Mesenchymal stem cell (in vitro differentiated cells and primary cell): ENCODE data around the gene TMEM267.
A peak's percentile ranks its signal among the peaks of the same experiment; 100 is the strongest.

Experiments
- DNase-seq: peaks from one replicate; pipeline ENCODE4 v3.0.0-alpha.2; 2013
- H2AFZ ChIP-seq: one replicate; pipeline ENCODE4 v1.6.1; 2013; ENCODE audit warnings: low read depth, mild to moderate bottlenecking, control low read depth, inconsistent platforms, low read length, moderate library complexity
- H2AK5ac ChIP-seq: 2 replicates; pipeline ENCODE4 v1.6.1; 2013; ENCODE audit warnings: low read length, moderate library complexity, mild to moderate bottlenecking, inconsistent platforms; ENCODE audit not compliant: severe bottlenecking
- H2BK120ac ChIP-seq: one replicate; pipeline ENCODE4 v1.6.1; 2013; ENCODE audit warnings: low read depth, mild to moderate bottlenecking, inconsistent platforms, low read length, moderate library complexity
- H2BK12ac ChIP-seq, 2 experiments: one replicate each; pipeline ENCODE4 v1.6.1; 2013; ENCODE audit warnings: inconsistent platforms in 2 of 2, low read length in 2 of 2, mild to moderate bottlenecking in 2 of 2, moderate library complexity in 2 of 2, control low read depth in 1 of 2
- H2BK15ac ChIP-seq: one replicate; pipeline ENCODE4 v1.6.1; 2013; ENCODE audit warnings: mild to moderate bottlenecking, low read depth, inconsistent platforms; ENCODE audit not compliant: poor library complexity, severe bottlenecking
- H2BK5ac ChIP-seq: 2 replicates; pipeline ENCODE4 v1.6.1; 2013; ENCODE audit warnings: low read depth, mild to moderate bottlenecking, low read length, control low read depth, inconsistent platforms; ENCODE audit not compliant: poor library complexity, severe bottlenecking
- H3K14ac ChIP-seq, 2 experiments: one replicate each; pipeline ENCODE4 v1.6.1; 2013; ENCODE audit warnings: inconsistent platforms in 2 of 2, low read length in 2 of 2, control low read depth in 1 of 2, mild to moderate bottlenecking in 1 of 2, moderate library complexity in 1 of 2
- H3K18ac ChIP-seq, 2 experiments: one replicate each; pipeline ENCODE4 v1.6.1; 2013; ENCODE audit warnings: inconsistent platforms in 2 of 2, low read length in 2 of 2, control low read depth in 1 of 2, low read depth in 1 of 2, mild to moderate bottlenecking in 1 of 2
- H3K23ac ChIP-seq, 2 experiments: one replicate each; pipeline ENCODE4 v1.6.1; 2013; ENCODE audit warnings: inconsistent platforms in 2 of 2, low read length in 2 of 2, mild to moderate bottlenecking in 2 of 2, moderate library complexity in 2 of 2, control low read depth in 1 of 2
- H3K27ac ChIP-seq: 2 replicates; pipeline ENCODE4 v1.5.1; 2013; ENCODE audit warnings: mild to moderate bottlenecking, moderate library complexity, low read length, control low read depth, inconsistent platforms; ENCODE audit not compliant: poor library complexity, severe bottlenecking
- H3K27me3 ChIP-seq, 2 experiments: 2 replicates each; pipeline versions ENCODE4 v1.6.1 to v1.7.0; 2013; ENCODE audit warnings: low read length in 2 of 2, mild to moderate bottlenecking in 2 of 2, moderate library complexity in 2 of 2, control low read depth in 1 of 2, inconsistent platforms in 1 of 2; ENCODE audit not compliant: control insufficient read depth in 1 of 2, insufficient read depth in 1 of 2
- H3K36me3 ChIP-seq, 2 experiments: 2 replicates each; pipeline versions ENCODE4 v1.6.1 to v1.7.0; 2013; ENCODE audit warnings: low read length in 2 of 2, control low read depth in 1 of 2, inconsistent platforms in 1 of 2, low read depth in 1 of 2, mild to moderate bottlenecking in 1 of 2; ENCODE audit not compliant: insufficient read depth in 2 of 2, control insufficient read depth in 1 of 2
- H3K4ac ChIP-seq, 2 experiments: one replicate each; pipeline ENCODE4 v1.6.1; 2013; ENCODE audit warnings: inconsistent platforms in 2 of 2, low read length in 2 of 2, mild to moderate bottlenecking in 2 of 2, moderate library complexity in 2 of 2, control low read depth in 1 of 2, low read depth in 1 of 2
- H3K4me1 ChIP-seq: 2 replicates; pipeline ENCODE4 v1.6.1; 2013; ENCODE audit warnings: low read depth, low read length, control low read depth; ENCODE audit not compliant: control insufficient read depth, insufficient read depth
- H3K4me2 ChIP-seq: 2 replicates; pipeline ENCODE4 v1.6.1; 2013; ENCODE audit warnings: low read length, mild to moderate bottlenecking, inconsistent platforms; ENCODE audit not compliant: poor library complexity, severe bottlenecking
- H3K4me3 ChIP-seq, 2 experiments: 2 replicates each; pipeline versions ENCODE4 v1.5.1 to v1.7.0; 2013; ENCODE audit warnings: low read length in 2 of 2, mild to moderate bottlenecking in 2 of 2, control low read depth in 1 of 2, low read depth in 1 of 2; ENCODE audit not compliant: insufficient read depth in 1 of 2
- H3K79me1 ChIP-seq: replicated peaks from 2 replicates; pipeline ENCODE4 v1.6.1; 2013; ENCODE audit warnings: mild to moderate bottlenecking, control low read depth, low read length, inconsistent platforms; ENCODE audit not compliant: poor library complexity, severe bottlenecking
- H3K9ac ChIP-seq: 2 replicates; pipeline ENCODE4 v1.7.0; 2013; ENCODE audit warnings: mild to moderate bottlenecking, low read length, moderate library complexity
- H3K9me3 ChIP-seq: 2 replicates; pipeline ENCODE4 v1.7.0; 2013; ENCODE audit warnings: mild to moderate bottlenecking, low read length; ENCODE audit not compliant: control insufficient read depth
- H4K8ac ChIP-seq: one replicate; pipeline ENCODE4 v1.6.1; 2013; ENCODE audit warnings: inconsistent platforms, mild to moderate bottlenecking, low read length, moderate library complexity
- H4K91ac ChIP-seq: one replicate; pipeline ENCODE4 v1.6.1; 2013; ENCODE audit warnings: mild to moderate bottlenecking, low read length, inconsistent platforms
- WGBS: methylation state at CpG from one replicate; pipeline ENCODE4 v1.1.7; 2013; ENCODE audit warnings: mixed read lengths; 5-methylcytosine and 5-hydroxymethylcytosine counted together

Gene TMEM267

GRCh38 chr5:43413966-43414365 is 69.7 kb downstream of the TMEM267 start:
- Histone ChIP-seq H2AFZ (no peak overlapping the region), H3K9me3 (no peaks in the 10 kb centered on the region), H3K27me3 (no peaks in the 10 kb centered on the region), H3K4me2 (no peak overlapping the region), H3K79me1 (no peaks in the 10 kb centered on the region), H3K4me1 (peaks cover 2% of the 10 kb centered on the region), H3K18ac (no peak overlapping the region), H3K4me3 (no peak overlapping the region), H3K27ac (no peak overlapping the region), H3K23ac (no peak overlapping the region), H3K4ac (no peak overlapping the region), H3K9ac (no peak overlapping the region), H2BK5ac (no peak overlapping the region), H2BK120ac (no peak overlapping the region), H2BK15ac (no peak overlapping the region), H2AK5ac (no peak overlapping the region), H3K14ac (no peak overlapping the region), H2BK12ac (no peak overlapping the region), H4K8ac (no peak overlapping the region), H3K36me3 (no peaks in the 10 kb centered on the region), H4K91ac (no peak overlapping the region)
- no peak for DNase-seq
- WGBS, result 94% methylated on average over 2 of the region's 2 CpGs

GRCh38 chr5:43412644-43413043 is 71.0 kb downstream of the TMEM267 start:
- DNase-seq, result no peak
- Histone ChIP-seq H3K27ac (no peak overlapping the region), H2BK120ac (no peak overlapping the region), H4K8ac (no peak overlapping the region), H3K4me1 (peaks cover 2% of the 10 kb centered on the region), H3K4me2 (no peak overlapping the region), H2AK5ac (no peak overlapping the region), H3K36me3 (no peaks in the 10 kb centered on the region), H3K4me3 (no peak overlapping the region), H2BK12ac (no peak overlapping the region), H3K4ac (no peak overlapping the region), H4K91ac (no peak overlapping the region), H2AFZ (no peak overlapping the region), H3K18ac (no peak overlapping the region), H3K9ac (no peak overlapping the region), H3K14ac (no peak overlapping the region), H3K27me3 (no peaks in the 10 kb centered on the region), H3K79me1 (no peaks in the 10 kb centered on the region), H3K9me3 (no peaks in the 10 kb centered on the region), H3K23ac (no peak overlapping the region), H2BK15ac (no peak overlapping the region), H2BK5ac (no peak overlapping the region)
- WGBS, result 100% methylated on average over 1 of the region's 1 CpG

- Histone ChIP-seq H3K23ac (no peak within 1 kb of the TSS), H4K91ac (no peak within 1 kb of the TSS), H2BK15ac (no peak within 1 kb of the TSS), H3K79me1 (no peaks in the 10 kb centered on the region), H2BK12ac (no peak within 1 kb of the TSS), H3K36me3 (no peaks in the 10 kb centered on the region), H3K14ac (peak within 1 kb of the TSS in 1 of 2 experiments; percentile 55), H3K27ac (no peak within 1 kb of the TSS), H2AFZ (no peak within 1 kb of the TSS), H2BK5ac (no peak within 1 kb of the TSS), H3K27me3 (no peaks in the 10 kb centered on the region), H2BK120ac (no peak within 1 kb of the TSS), H3K9me3 (no peaks in the 10 kb centered on the region), H3K4me1 (peaks cover 2% of the 10 kb centered on the region), H4K8ac (no peak within 1 kb of the TSS), H3K4ac (no peak within 1 kb of the TSS), H2AK5ac (no peak within 1 kb of the TSS), H3K9ac (no peak within 1 kb of the TSS), H3K4me2 (no peak within 1 kb of the TSS), H3K4me3 (no peak within 1 kb of the TSS), H3K18ac (no peak within 1 kb of the TSS)
- WGBS, result 77% methylated on average over 4 of the region's 6 CpGs
- no peak for DNase-seq
Measured at GRCh38 chr5:43412156-43412555, 71.5 kb downstream of the TMEM267 start, which contains the start of gene CCL28. CCL28 (minus strand) TSS chr5:43412391; CDS start chr5:43412316, 75 bp downstream.

DNA sequence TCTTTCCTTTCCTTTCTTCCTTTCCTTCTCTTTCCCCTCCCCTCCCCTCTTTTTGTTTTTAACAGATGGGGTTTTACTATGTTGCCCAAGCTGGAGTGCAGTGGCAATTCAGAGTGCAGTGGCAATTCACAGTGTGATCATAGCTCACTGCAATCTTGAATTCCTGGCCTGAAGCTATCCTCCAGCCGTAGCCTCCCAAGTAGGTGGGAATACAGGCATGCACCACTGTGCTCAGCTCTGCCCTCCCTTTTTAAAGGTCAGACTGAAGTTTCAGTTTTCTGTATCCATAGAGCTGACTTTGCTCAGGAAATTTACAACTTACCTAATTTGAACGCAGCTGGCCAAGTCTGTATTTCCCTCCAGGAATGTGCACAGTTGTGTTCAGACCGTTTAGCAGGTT is 72.2 kb downstream of the TMEM267 start:
- no peak overlapping the region for H4K8ac ChIP-seq
- no peak overlapping the region for H3K27ac ChIP-seq
- no peak overlapping the region for H3K18ac ChIP-seq
- no peak overlapping the region for H3K9ac ChIP-seq
- H2BK15ac ChIP-seq, result no peak overlapping the region
- WGBS, result 71% methylated on average over 3 of the region's 3 CpGs
- H3K36me3 ChIP-seq, result no peaks in the 10 kb centered on the region
- H3K9me3 ChIP-seq, result no peaks in the 10 kb centered on the region
- peak overlapping the region in 1 of 2 experiments; percentile 55 for H3K14ac ChIP-seq
- H3K79me1 ChIP-seq, result no peaks in the 10 kb centered on the region
- no peak overlapping the region for H2AK5ac ChIP-seq
- no peak overlapping the region for H4K91ac ChIP-seq
- DNase-seq, result no peak
- H3K4me2 ChIP-seq, result no peak overlapping the region
- peaks cover 2% of the 10 kb centered on the region for H3K4me1 ChIP-seq
- H2BK5ac ChIP-seq, result no peak overlapping the region
- H3K23ac ChIP-seq, result no peak overlapping the region
- H2BK120ac ChIP-seq, result no peak overlapping the region
- H3K27me3 ChIP-seq, result no peaks in the 10 kb centered on the region
- no peak overlapping the region for H3K4ac ChIP-seq
- no peak overlapping the region for H2AFZ ChIP-seq
- no peak overlapping the region for H3K4me3 ChIP-seq
- no peak overlapping the region for H2BK12ac ChIP-seq
